HG03520 (cell line): ENCODE results near the gene TOR1A.
"Not testable (repeated sequence)": the region's sequence is repeated elsewhere in the genome, so short reads cannot be mapped to it uniquely, and the experiment has no call there.

Source experiments
- ATAC-seq: cut with Tn5 transposase; IDR thresholded peaks from one replicate; pipeline ENCODE4 v1.9.1; 2021; ENCODE audit warnings: mild to moderate bottlenecking, moderate library complexity; ENCODE audit not compliant: unreplicated experiment

The TOR1A gene

DNA sequence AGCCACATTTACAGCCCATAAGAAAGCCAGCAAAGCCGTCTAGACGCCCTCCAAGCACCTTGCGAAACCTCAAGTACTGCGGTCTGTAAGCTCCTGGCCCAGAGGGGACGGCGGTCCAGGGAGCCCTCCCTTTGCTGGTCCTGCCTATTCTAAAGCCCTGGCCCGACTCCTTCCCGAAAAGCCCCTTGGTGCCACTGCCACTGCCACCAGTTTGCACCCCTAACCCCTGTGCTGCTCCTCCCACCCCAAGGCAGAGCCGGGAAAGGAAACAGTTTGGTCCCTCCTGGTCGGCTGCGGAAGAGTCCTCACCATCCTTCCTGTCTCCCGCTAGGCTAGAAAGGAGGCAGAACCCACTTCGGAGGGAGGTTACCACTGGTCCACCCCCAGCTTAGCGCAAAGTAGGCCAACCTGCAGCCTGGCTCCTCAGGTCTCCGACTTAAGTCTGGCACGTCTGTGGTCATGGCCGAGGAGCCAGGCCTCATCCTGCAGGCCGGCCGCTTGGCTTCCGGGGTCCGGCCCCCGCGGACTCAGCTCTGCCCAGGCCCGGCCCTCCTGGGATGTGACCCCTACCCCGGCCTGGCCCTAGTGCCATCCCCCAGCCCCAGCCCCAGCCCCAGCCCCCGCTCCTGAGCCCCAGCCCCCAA lies 916 bp downstream of the TOR1A start:
- ATAC-seq, result no peak

DNA sequence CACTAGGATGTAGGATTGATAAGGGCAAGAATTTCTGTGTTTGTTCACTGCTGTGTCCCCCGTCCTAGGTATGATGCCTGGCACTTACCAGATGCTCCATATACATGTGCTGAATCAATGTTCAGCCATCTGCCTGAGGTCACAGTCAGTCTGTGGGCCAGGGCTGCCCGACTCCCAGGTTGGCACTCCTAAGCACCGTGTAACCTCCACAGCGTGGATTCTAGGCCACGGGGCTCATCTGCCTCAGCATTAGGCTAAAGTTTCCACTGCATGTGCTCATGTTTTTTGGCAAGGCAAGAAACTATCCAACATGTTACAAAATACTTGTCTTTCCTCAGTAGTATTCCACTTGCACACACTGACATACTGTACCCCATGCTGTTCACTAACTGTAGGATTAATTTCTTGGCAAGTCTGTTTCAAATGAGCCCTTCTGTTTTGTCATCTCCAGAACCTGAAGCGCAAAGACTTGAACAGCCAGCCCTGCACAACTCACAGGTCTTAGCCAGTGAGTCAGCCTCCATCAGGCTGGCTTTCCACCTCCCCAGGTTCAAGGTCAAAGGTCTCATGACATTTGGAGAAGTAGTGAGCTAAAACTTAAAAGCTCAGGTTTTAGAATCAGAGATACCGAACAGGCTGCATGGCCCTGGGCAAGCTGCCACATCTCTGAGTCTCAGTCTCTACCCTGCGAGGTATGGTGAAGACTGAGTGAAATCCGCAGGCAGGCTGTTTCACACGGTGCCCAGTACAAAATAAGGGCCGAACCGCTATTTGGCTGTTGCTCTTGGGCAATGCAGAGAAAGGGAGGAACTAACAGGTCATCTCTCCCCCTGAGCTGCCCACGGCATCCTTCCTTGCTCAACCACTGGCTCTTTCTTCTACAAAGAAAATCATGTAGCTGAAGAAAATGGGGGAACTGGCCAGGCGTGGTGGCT lies 7.2 kb downstream of the TOR1A start:
- no peak for ATAC-seq

DNA sequence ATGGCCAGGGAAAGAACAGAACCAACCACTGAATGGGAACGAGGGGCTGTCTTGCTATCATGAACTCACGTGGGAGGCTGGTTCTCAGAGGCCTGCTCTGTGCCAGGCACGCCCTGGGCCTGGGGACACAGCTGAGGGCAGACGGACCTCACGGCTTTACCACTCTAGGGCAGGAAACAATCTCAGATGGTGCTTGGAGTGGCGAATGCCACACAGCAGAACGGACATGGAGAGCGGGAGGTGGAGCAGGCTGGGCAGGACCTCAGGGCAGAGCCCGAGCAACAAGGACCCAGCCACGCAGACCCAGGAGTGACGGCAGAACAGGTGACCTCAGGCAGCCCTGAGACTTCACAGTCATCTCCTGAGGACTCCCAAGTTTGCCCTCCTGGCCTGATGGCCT lies 8.7 kb downstream of the TOR1A start:
- ATAC-seq, result no peak

DNA sequence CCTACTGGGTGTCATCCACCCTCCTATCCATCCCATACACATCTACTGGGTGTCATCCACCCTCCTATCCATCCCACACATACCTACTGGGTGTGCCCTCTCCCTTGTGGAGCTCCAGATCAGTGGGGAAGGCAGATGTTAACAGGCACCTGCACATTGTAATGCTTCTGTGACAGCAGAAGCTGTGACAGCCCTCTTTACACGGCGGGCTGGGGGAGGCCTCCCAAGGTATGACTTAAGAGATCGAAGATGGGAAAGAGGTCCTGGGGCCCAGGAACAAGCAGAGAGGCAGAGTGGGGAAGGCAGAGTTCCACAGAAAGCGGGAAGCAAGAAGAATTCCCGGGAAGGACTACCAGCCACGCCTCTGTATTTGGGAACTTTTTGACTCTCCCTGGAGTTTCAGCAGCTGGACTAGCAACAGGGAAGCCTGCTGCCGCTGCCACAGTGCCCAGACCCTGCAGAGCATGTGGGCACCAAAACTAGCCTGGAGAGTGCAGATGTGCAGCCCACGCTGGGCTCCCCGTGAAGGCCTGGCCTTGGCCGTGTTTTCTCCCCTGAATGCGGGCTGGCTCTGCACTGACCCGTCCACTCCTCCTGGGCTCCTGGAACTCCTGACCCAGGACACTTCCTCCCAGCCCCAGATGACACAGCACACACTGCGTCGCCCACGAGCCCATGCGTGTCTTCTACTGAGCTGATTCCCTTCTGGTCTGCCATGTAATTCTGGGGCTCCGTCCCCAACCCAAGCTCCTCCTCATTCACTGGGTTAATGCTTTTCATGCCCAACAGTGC lies 9.3 kb downstream of the TOR1A start:
- no peak for ATAC-seq

- no peak for ATAC-seq
These were observed 10.3 kb downstream of the TOR1A start for GRCh38 chr9:129813661-129814060.

DNA sequence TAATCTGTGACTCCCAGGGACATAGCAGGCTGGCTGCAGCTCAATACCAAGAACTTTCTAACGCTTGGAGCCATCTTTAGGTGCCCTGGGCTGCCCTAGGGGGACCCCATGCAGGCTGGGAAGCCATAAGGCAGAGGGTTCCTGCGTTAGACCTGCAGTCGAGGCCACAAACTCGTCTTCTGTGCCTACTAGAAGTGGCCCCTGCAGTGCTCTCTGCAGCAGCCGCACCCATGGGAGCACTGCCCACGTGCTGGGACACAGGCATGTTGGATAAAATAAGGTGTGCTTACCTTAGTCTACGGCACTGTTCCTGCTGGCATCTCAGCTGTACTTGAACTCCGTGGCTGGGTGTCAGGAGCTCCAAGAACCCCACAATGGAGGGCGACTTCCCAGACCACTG lies 11.6 kb downstream of the TOR1A start:
- no peak for ATAC-seq

DNA sequence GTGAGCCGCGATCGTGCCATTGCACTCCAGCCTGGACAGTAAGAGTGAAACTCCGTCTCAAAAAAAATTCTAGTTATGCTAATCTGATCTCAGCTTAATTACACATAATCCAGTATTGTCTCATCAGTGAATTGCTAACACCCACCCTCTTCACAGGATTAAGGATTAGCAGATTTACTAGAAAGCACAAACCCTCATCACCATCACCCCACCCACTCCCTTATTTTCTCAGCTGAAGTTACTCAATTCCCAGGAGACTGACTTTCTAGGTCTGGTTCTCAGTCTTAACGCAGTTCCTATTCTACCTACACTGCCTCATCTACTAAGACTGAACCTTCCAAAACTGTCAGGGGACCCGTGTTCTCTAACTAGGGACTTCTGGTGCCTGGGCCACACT lies 12.0 kb downstream of the TOR1A start:
- no peak for ATAC-seq

DNA sequence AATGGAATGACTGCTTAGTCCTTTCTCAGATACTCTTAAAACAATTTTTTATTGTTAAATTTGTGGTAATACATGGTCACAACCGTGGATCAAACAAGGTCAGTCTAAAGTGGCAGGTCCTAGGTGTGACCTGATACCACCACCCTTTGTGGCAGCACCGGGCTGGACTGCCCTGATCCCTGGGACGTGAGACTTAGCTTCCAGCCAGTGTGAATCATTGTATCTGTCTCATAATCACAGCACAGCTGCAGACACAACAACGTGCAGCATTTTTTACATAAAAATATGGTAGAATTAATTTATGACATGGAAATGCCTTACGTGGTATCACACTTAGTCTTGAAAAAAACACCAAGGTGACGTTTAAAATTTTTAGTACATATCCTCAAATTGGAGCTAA lies 13.1 kb downstream of the TOR1A start:
- ATAC-seq, result no peak

- ATAC-seq, result no peak
These were observed 13.8 kb downstream of the TOR1A start for GRCh38 chr9:129810116-129810515.

DNA sequence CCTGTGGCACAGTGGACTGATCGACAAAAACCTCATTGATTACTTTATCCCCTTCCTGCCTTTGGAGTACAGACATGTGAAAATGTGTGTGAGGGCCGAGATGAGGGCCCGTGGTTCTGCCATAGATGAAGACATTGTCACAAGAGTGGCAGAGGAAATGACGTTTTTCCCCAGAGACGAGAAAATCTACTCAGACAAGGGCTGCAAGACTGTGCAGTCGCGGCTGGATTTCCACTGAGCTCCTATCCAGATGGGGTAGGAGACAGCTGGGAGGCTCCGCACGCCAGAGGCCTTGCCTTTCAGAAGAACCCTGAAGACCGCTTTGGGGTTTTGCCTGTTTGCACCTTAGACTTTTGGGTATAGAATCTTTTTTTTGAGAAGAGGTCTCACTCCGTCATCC lies 14.6 kb downstream of the TOR1A start:
- ATAC-seq, result no peak

DNA sequence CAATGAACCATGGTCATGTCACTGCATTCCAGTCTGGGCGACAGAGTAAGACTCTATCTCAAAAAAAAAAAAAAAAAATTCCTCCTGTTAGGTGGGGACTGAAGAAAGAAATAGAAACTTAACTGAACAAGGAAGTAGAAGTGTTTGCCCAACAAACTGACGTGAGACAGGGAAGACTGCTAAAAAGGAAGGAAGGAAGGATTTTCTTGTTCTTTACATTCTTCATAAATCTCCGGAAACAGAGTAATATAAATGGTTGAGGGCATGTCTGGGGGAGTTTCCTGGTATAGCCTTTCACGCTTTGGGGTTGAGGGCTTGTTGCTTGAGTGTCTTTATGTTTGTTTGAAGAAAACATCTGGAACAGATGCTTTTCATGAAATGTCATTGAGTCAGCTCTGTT lies 17.9 kb downstream of the TOR1A start:
- no peak for ATAC-seq

- ATAC-seq, result no peak
These were observed 20.3 kb downstream of the TOR1A start for GRCh38 chr9:129803676-129804060.

GRCh38 chr9:129802833-129803675 lies 20.9 kb downstream of the TOR1A start, which contains the start of gene TOR1B:
Gene TOR1B, plus strand, starts transcription at chr9:129803184. Its CDS starts 29 bp downstream, at chr9:129803213.
- ATAC-seq, result peak; percentile 85

DNA sequence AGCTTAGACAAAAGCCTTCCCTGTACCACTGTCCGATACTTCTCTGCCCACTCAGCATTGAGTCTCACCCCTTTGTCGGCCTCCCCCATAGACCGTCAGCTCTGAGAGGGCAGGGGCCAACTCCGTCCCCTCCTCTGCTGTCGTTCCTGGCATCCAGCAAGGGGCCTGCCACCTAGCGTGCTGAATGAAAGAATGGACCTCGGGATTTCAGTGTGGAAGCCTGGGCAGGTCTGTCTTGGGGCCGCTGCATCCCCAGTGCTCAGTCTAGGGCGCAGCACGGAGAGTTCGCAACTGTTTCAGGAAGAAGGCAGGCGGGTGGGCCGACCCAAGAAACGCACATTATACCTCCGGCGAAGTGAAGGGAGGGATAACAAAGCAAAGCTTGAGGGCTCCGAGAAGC lies 22.4 kb downstream of the TOR1A start:
- no peak for ATAC-seq

DNA sequence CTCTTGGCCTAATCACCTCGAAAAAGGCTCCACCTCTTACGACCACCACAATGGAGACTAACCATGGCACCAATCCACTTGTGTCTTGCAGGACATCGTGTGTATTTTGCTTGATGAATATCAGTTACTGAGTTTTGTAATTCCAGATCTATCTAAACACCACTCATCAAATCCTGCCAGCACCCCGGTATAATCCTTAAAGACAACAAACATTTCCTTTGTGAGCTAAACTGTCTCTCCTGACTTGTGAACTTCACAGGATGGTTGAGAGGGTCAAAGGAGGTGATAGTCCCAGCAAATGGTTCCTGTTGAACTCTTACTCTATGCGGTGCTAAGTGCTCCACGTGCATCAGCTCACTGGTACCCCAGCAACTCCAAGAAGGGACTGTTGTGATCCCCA lies 25.0 kb downstream of the TOR1A start:
- no peak for ATAC-seq

DNA sequence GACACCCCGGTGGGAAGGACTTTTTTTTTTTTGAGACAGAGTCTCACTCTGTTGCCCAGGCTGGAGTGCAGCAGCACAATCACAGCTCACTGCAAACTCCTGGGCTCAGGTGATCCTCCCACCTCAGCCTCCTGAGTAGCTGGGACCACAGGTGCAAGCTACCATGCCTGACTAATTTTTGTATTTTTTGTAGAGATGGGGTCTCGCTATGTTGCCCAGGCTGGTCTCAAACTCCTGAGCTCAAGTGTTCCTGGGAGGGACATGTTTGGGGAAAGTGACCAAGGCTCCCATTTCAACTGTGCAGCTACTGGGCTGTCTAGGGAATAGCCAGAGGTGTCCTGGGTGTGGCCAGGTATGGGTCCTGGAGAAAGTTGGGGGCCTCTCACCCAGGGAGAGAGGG lies 27.9 kb downstream of the TOR1A start:
- ATAC-seq, result not testable (repeated sequence)

GRCh38 chr9:129794549-129794948 lies 29.4 kb downstream of the TOR1A start:
- ATAC-seq, result no peak

DNA sequence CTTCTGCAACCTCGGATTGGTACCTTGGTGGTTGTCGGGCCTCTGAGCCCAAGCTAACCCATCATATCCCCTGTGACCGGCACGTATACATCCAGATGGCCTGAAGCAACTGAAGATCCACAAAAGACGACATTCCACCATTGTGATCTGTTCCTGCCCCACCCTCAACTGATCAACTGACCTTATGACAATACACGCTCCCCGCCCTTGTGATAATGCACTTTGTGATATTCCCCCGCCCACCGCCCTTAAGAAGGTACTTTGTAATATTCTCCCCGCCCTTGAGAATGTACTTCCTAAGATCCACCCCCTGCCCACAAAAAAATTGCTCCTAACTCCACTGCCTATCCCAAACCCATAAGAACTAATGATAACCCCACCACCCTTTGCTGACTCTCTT lies 37.5 kb downstream of the TOR1A start:
- no peak for ATAC-seq

DNA sequence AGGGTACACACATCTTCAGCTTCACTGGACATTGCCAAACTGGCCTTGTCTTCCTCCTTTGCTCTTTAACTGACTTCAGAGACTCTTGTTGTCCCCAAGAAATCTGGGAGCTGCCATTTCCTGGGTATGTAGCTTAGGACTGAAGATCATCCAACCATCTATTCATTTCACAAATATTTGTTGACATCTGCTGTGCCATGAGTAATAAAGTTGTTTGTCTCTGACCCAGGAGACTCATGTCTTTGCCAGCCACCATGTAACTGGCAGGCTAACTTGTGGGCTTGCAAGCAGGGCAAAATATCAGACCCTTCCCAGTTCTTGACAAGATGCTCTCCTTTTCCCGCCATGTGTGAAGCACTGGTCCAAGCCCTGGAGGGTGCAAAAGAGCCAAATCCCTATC lies 38.1 kb downstream of the TOR1A start:
- no peak for ATAC-seq

DNA sequence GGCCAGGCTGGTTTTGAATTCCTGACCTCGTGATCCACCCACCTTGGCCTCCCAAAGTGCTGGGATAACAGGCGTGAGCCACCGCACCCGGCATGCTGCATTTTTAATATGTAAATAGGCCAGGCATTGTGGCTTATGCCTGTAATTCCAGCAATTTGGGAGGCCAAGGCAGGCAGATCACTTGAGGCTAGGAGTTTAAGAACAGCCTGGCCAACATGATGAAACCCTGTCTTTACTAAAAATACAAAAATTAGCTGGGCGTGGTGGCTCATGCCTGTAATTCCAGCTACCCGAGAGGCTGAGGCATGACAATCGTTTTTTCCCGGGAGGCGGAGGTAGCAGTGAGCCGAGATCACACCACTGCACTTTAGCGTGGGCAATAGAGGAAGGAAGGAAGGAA lies 39.0 kb downstream of the TOR1A start:
- ATAC-seq, result not testable (repeated sequence)
